H1 (cell line): ENCODE data around the gene SKP2.

ENCODE experiments used
- CHD7 ChIP-seq: fragments of 300-600 bp; sonication (generic); IDR thresholded peaks from 2 replicates; pipeline ENCODE4 v1.7.1; 2012; ENCODE audit warnings: low read length, moderate library complexity, mild to moderate bottlenecking, inconsistent platforms; ENCODE audit not compliant: insufficient replicate concordance
- CREB1 ChIP-seq: IDR thresholded peaks from 2 replicates; pipeline ENCODE4 v1.6.1; 2012; ENCODE audit warnings: inconsistent platforms
- CTCF ChIP-seq, 3 experiments: IDR thresholded peaks; 1 replicate in 2 of 3; 2 replicates in 1 of 3; pipeline versions ENCODE4 v1.5.1 to v1.6.1; 2011; ENCODE audit warnings: low read length in 3 of 3, mild to moderate bottlenecking in 3 of 3, inconsistent platforms in 2 of 3, low read depth in 1 of 3, moderate library complexity in 1 of 3; ENCODE audit not compliant: insufficient read depth in 1 of 3; ENCODE audit errors: control extremely low read depth in 1 of 3
- EZH2 ChIP-seq: fragments of 200-600 bp; sonication (generic); IDR thresholded peaks from 2 replicates; pipeline ENCODE4 v1.7.1; 2012; ENCODE audit warnings: low read depth, mild to moderate bottlenecking, moderate library complexity, low read length, inconsistent platforms; ENCODE audit not compliant: severe bottlenecking
- POLR2A ChIP-seq, 2 experiments: IDR thresholded peaks; 1 replicate in 1 of 2; 2 replicates in 1 of 2; pipeline ENCODE4 v1.6.1; 2011; ENCODE audit warnings: low read depth in 2 of 2, low read length in 2 of 2, mild to moderate bottlenecking in 2 of 2; ENCODE audit errors: control extremely low read depth in 1 of 2
- POLR2AphosphoS5 ChIP-seq: IDR thresholded peaks from 2 replicates; pipeline ENCODE4 v1.6.1; 2011; ENCODE audit warnings: low read depth, low read length
- RAD21 ChIP-seq, 2 experiments: IDR thresholded peaks in 1 of 2; conservative IDR thresholded peaks in 1 of 2; 2 replicates each; pipeline ENCODE4 v1.6.1; 2011; ENCODE audit warnings: low read depth in 2 of 2, low read length in 2 of 2, improper control_type of control experiment in 1 of 2, inconsistent platforms in 1 of 2, mild to moderate bottlenecking in 1 of 2, moderate library complexity in 1 of 2
- RNF2 ChIP-seq: fragments of 200-900, 300-1000 bp; sonication (generic); IDR thresholded peaks from 2 replicates; pipeline ENCODE4 v1.7.1; 2016; ENCODE audit warnings: borderline replicate concordance, low read depth, mild to moderate bottlenecking, antibody characterized with exemption, low read length; ENCODE audit not compliant: poor library complexity, severe bottlenecking; ENCODE audit errors: missing control alignments
- SRF ChIP-seq: IDR thresholded peaks from 2 replicates; pipeline ENCODE4 v1.6.1; 2011; ENCODE audit warnings: mild to moderate bottlenecking, low read depth, low read length, moderate library complexity
- YY1 ChIP-seq: IDR thresholded peaks from 2 replicates; pipeline ENCODE4 v1.6.1; 2011; ENCODE audit warnings: low read depth, mild to moderate bottlenecking, low read length

- no peak for TF ChIP-seq CTCF (IDR thresholded peaks at IDR 0.05; ENCODE audit: control extremely low read depth in 1 of 3, insufficient read depth in 1 of 3, low read depth in 1 of 3, low read length in 3 of 3)
- no peak for TF ChIP-seq EZH2
- no peak for TF ChIP-seq CREB1
- no peak for TF ChIP-seq CHD7
- no peak for TF ChIP-seq RAD21 (IDR thresholded peaks at IDR 0.05 in 1 of 2, conservative IDR thresholded peaks at IDR 0.05 in 1 of 2; ENCODE audit: low read depth in 2 of 2, low read length in 2 of 2)
- TF ChIP-seq YY1: no peak
- no peak for TF ChIP-seq SRF
- TF ChIP-seq POLR2A (IDR thresholded peaks at IDR 0.05; ENCODE audit: control extremely low read depth in 1 of 2, low read depth in 2 of 2, low read length in 2 of 2): no peak
- TF ChIP-seq POLR2AphosphoS5: no peak
- TF ChIP-seq RNF2: no peak
Measured at GRCh38 chr5:36175043-36175442, 23.1 kb downstream of the SKP2 start.
